HS-27A (cell line): Measurements from ENCODE around the gene SHBG.
"Not testable (repeated sequence)": the region's sequence is repeated elsewhere in the genome, so short reads cannot be mapped to it uniquely, and the experiment has no call there.

Experiments used
- DNase-seq: peaks from one replicate; pipeline ENCODE4 v3.0.0-alpha.2; 2012; ENCODE audit warnings: low read depth, missing footprints

Gene SHBG

GRCh38 chr17:7612294-7612640, 17.7 kb upstream of the SHBG start:
- no peak for DNase-seq

- DNase-seq = no peak
These were observed 16.0 kb upstream of the SHBG start for GRCh38 chr17:7613769-7614424.

- DNase-seq = peak; percentile 95
These were observed 15.3 kb upstream of the SHBG start, which contains the start of gene FXR2 for GRCh38 chr17:7614425-7615264. TSS of gene FXR2 (minus strand) at chr17:7614897. CDS start at chr17:7614532, 365 bp downstream.

- no peak for DNase-seq
These were observed 14.6 kb upstream of the SHBG start for GRCh38 chr17:7615265-7615747.

- no peak for DNase-seq
These were observed 11.3 kb upstream of the SHBG start for GRCh38 chr17:7618608-7619007.

- DNase-seq = no peak
These were observed 9.1 kb upstream of the SHBG start for GRCh38 chr17:7620835-7621234.

- DNase-seq = no peak
These were observed 6.3 kb upstream of the SHBG start for GRCh38 chr17:7623661-7624060.

GRCh38 chr17:7625749-7626148, 4.2 kb upstream of the SHBG start:
- DNase-seq = not testable (repeated sequence)

GRCh38 chr17:7626307-7626706, 3.6 kb upstream of the SHBG start:
- no peak for DNase-seq

- no peak for DNase-seq
These were observed 3.0 kb upstream of the SHBG start for GRCh38 chr17:7626956-7627249.

- DNase-seq = peak; percentile 56
These were observed 2.4 kb upstream of the SHBG start, which contains the start of gene SAT2 for GRCh38 chr17:7627250-7628121. TSS of gene SAT2 (minus strand) at chr17:7627821. CDS start at chr17:7627635, 186 bp downstream.

- no peak for DNase-seq
These were observed 1.8 kb downstream of the SHBG start for GRCh38 chr17:7631398-7632380.

GRCh38 chr17:7632492-7632894, 2.6 kb downstream of the SHBG start:
- no peak for DNase-seq

- DNase-seq = no peak
These were observed 3.2 kb downstream of the SHBG start for GRCh38 chr17:7633093-7633492.

GRCh38 chr17:7634384-7634783, 4.4 kb downstream of the SHBG start:
- DNase-seq = no peak

GRCh38 chr17:7636163-7636562, 6.2 kb downstream of the SHBG start:
- DNase-seq = no peak

GRCh38 chr17:7640783-7641182, 10.8 kb downstream of the SHBG start:
- DNase-seq = no peak

GRCh38 chr17:7641635-7642034, 11.7 kb downstream of the SHBG start:
- DNase-seq = not testable (repeated sequence)

- DNase-seq = no peak
These were observed 14.8 kb downstream of the SHBG start for GRCh38 chr17:7644775-7645174.

- no peak for DNase-seq
These were observed 16.5 kb downstream of the SHBG start for GRCh38 chr17:7646457-7646856.

GRCh38 chr17:7647018-7647417, 17.1 kb downstream of the SHBG start:
- no peak for DNase-seq
